Measurements from ENCODE around the gene RPL10. TPM values are rescaled to one million over a fixed set of nuclear protein-coding genes. Genes with fewer than 3 reads are reported as not detected.

RPL10 gene
- total RNA-seq, 1 donor from 2014 or later: 3,704 TPM

DNA sequence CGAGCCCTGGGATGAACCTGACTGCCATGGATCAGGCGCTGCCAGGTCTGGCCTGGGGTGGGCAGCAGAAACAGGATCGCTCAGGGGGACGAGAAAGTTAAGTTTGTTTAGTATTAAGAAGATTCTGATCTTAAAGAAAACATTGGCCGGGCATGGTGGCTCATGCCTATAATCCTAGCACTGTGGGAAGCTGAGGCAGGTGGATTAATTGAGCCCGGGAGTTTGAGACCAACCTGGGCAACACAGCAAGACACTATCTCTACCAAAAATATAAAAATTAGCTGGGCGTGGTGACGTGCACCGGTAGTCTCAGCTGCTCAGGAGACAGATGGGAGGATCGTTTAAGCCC lies 23.0 kb upstream of the RPL10 start:
- H3K4me3 Mint-ChIP-seq (ENCODE audit: unreplicated experiment): no peak overlapping the region
- no peak for DNase-seq (ENCODE audit: low spot score)
- no peaks in the 10 kb centered on the region for H3K9me3 Mint-ChIP-seq (ENCODE audit: unreplicated experiment)
- no peak overlapping the region for H3K27ac Mint-ChIP-seq (ENCODE audit: unreplicated experiment)
- no peaks in the 10 kb centered on the region for H3K36me3 Mint-ChIP-seq (ENCODE audit: low read depth, unreplicated experiment)
- peaks cover 2% of the 10 kb centered on the region for H3K27me3 Mint-ChIP-seq (ENCODE audit: unreplicated experiment)
- H3K4me1 Mint-ChIP-seq (ENCODE audit: unreplicated experiment): peaks cover 2% of the 10 kb centered on the region
- TF ChIP-seq, protein P1, sequence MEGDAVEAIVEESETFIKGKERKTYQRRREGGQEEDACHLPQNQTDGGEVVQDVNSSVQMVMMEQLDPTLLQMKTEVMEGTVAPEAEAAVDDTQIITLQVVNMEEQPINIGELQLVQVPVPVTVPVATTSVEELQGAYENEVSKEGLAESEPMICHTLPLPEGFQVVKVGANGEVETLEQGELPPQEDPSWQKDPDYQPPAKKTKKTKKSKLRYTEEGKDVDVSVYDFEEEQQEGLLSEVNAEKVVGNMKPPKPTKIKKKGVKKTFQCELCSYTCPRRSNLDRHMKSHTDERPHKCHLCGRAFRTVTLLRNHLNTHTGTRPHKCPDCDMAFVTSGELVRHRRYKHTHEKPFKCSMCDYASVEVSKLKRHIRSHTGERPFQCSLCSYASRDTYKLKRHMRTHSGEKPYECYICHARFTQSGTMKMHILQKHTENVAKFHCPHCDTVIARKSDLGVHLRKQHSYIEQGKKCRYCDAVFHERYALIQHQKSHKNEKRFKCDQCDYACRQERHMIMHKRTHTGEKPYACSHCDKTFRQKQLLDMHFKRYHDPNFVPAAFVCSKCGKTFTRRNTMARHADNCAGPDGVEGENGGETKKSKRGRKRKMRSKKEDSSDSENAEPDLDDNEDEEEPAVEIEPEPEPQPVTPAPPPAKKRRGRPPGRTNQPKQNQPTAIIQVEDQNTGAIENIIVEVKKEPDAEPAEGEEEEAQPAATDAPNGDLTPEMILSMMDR (IDR thresholded peaks at IDR 0.05; ENCODE audit: unreplicated experiment): no peak

DNA sequence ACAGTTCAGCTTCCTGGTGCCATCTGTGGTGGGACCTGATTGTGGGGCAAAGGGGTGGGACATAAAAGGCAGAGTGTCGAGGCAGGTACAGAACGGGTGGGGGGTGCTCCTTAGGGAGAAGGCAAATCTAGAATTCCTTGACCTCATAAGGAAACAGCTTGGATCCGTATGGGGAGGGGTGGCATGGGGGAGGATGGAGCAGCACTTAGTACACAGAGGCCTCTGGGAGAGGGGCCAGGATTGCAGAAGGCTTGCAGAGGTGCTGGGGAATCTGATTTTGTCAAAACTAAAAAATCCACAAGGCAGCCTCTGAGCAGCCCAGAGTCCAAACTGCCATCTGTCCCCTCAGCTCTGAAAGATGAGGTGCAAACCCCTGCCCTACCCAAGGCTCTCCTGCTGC lies 21.4 kb upstream of the RPL10 start:
- no peak overlapping the region for H3K27ac Mint-ChIP-seq (ENCODE audit: unreplicated experiment)
- peaks cover 2% of the 10 kb centered on the region for H3K27me3 Mint-ChIP-seq (ENCODE audit: unreplicated experiment)
- DNase-seq (ENCODE audit: low spot score): no peak
- H3K9me3 Mint-ChIP-seq (ENCODE audit: unreplicated experiment): no peaks in the 10 kb centered on the region
- peak overlapping the region; percentile 21 for H3K4me3 Mint-ChIP-seq (ENCODE audit: unreplicated experiment)
- TF ChIP-seq, protein P1 (IDR thresholded peaks at IDR 0.05; ENCODE audit: unreplicated experiment): no peak
- peaks cover 8% of the 10 kb centered on the region for H3K4me1 Mint-ChIP-seq (ENCODE audit: unreplicated experiment)
- H3K36me3 Mint-ChIP-seq (ENCODE audit: low read depth, unreplicated experiment): no peaks in the 10 kb centered on the region

DNA sequence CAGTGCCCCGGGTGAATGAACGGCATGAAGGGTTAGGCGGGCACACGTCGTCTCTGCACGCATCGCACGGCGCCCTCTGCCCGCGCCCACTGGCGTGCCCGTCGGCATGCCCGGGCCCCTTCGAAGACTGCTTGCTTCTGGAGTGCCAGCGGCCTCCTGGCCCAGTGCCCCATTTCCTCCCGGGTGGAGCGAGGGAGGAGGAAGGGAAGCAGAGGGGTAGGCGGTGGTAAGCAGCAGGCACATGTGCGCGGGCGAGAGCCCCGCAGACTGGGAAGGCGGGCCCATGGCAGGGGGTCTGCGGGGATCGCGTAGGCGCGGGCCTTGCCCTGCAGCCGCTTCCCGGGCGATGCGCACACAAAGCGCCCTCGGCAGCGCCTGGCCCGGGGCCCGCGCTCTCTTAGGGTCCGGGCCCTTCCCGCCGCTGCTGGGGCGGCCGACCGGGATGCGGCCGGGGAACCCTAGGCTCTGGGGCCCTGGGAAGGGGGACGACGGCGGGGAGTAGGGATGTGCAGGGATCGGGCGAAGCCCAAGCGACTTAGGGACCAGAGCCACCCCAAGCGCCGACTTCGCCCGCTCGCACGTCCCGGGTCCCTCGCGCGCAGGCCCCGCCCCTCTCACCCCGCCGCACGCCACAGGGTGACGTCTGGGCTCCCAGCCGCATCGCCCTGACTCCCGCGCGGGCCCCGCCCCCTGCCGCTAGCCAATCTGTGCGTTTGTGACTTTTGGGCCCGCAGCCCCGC lies 19.9 kb upstream of the RPL10 start:
- Mint-ChIP-seq H3K27ac (ENCODE audit: unreplicated experiment) (no peak overlapping the region), H3K36me3 (ENCODE audit: low read depth, unreplicated experiment) (no peaks in the 10 kb centered on the region), H3K9me3 (ENCODE audit: unreplicated experiment) (no peaks in the 10 kb centered on the region), H3K4me3 (ENCODE audit: unreplicated experiment) (no peak overlapping the region), H3K4me1 (ENCODE audit: unreplicated experiment) (peaks cover 8% of the 10 kb centered on the region), H3K27me3 (ENCODE audit: unreplicated experiment) (peaks cover 2% of the 10 kb centered on the region)
- DNase-seq (ENCODE audit: low spot score): peak; percentile 16
- TF ChIP-seq, protein P1 (IDR thresholded peaks at IDR 0.05; ENCODE audit: unreplicated experiment): no peak

DNA sequence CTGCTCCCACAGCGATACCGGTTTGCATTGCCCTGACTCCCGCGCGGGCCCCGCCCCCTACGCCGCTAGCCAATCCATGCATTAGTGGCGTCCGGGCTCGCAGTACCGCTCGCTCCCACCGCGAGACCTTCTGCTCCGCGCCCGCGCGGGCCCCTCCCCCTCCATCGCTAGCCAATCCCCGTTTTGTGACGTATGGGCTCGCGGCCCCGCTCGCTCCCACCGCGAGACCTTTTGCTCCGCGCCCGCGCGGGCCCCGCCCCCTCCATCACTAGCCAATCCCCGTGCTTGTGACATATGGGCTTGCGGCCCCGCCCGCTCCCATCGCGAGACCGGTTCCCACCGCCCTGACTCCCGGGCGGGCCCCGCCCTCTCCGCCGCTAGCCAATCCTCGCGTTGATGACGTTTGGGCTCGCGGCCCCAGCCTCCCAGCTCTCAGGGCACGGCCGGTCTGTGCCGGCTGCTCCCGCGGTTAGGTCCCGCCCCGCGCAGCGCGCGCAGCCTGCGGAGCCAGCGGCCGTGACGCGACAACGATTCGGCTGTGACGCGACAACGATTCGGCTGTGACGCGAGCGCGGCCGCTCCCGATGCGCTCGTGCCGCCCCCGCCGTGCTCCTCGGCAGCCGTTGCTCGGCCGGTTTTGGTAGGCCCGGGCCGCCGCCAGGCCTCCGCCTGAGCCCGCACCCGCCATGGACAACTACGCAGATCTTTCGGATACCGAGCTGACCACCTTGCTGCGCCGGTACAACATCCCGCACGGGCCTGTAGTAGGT lies 19.2 kb upstream of the RPL10 start, which contains the start of gene EMD:
Gene EMD (plus strand): TSS at position 497 of the 770 bp plus-strand sequence. CDS start 190 bp downstream, at position 687.
- TF ChIP-seq, protein P1 (IDR thresholded peaks at IDR 0.05; ENCODE audit: unreplicated experiment): no peak
- no peaks in the 10 kb centered on the region for H3K36me3 Mint-ChIP-seq (ENCODE audit: low read depth, unreplicated experiment)
- H3K9me3 Mint-ChIP-seq (ENCODE audit: unreplicated experiment): no peaks in the 10 kb centered on the region
- peaks cover 8% of the 10 kb centered on the region for H3K4me1 Mint-ChIP-seq (ENCODE audit: unreplicated experiment)
- peak; percentile 90 for DNase-seq (ENCODE audit: low spot score)
- H3K27ac Mint-ChIP-seq (ENCODE audit: unreplicated experiment): peak within 1 kb of the TSS; percentile 36
- peak within 1 kb of the TSS; percentile 91 for H3K4me3 Mint-ChIP-seq (ENCODE audit: unreplicated experiment)
- peaks cover 2% of the 10 kb centered on the region for H3K27me3 Mint-ChIP-seq (ENCODE audit: unreplicated experiment)

DNA sequence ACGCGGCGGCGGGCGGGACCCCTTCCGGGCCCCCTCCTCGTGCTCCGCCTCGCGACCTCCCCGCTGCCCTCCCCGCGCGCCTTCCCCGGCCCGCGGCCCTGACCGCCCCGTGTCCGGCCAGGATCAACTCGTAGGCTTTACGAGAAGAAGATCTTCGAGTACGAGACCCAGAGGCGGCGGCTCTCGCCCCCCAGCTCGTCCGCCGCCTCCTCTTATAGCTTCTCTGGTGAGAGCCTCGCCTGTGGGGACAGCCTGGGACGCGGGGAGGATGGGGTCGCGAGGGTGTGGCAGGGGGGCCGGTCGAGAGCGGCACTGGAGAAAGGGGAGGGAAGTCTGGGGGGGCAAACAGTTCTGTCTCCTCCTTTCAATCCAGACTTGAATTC lies 18.6 kb upstream of the RPL10 start:
- no peak overlapping the region for H3K27ac Mint-ChIP-seq (ENCODE audit: unreplicated experiment)
- peak overlapping the region; percentile 91 for H3K4me3 Mint-ChIP-seq (ENCODE audit: unreplicated experiment)
- DNase-seq (ENCODE audit: low spot score): no peak
- peaks cover 8% of the 10 kb centered on the region for H3K4me1 Mint-ChIP-seq (ENCODE audit: unreplicated experiment)
- TF ChIP-seq, protein P1 (IDR thresholded peaks at IDR 0.05; ENCODE audit: unreplicated experiment): no peak
- H3K36me3 Mint-ChIP-seq (ENCODE audit: low read depth, unreplicated experiment): no peaks in the 10 kb centered on the region
- peaks cover 2% of the 10 kb centered on the region for H3K27me3 Mint-ChIP-seq (ENCODE audit: unreplicated experiment)
- no peaks in the 10 kb centered on the region for H3K9me3 Mint-ChIP-seq (ENCODE audit: unreplicated experiment)

Data from endothelial cell (in vitro differentiated cells).